Measurements from ENCODE around the gene FAM135A. TPM values are rescaled to one million over a fixed set of nuclear protein-coding genes. Genes with fewer than 3 reads are reported as not detected.

Gene FAM135A
- total RNA-seq, 4 donors from 2014 or later, result 52.2 to 119 (median 66.1) TPM

DNA sequence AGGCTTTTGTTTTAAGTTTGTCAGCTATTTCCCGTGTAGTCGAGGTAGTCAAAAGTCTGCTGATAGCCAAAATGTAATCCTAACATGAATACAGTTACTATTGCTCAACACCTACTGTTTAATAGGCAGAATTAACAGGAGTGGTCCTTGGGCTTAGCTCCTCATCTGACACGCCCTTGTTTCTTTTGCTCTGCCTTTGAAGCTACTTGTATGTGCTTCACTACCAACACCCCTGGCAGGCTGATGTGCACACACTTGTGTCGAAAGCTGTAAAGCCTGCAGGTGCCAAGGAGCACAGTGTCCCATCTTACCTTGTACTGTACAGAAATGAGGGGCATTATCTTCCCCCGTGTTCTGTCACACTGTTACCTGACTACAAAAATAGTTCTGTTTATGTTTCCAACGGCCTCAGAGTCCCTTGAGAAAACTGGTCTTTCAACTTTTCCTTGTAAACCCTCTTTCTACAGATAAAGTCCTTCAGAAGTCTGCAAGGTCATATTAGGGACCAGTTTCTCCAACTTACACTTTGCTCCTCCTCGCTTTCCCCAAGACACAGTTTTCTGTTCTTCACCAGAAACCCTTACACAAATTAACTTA is 162.7 kb downstream of the FAM135A start:
- WGBS, result 49% methylated on average over 7 of the region's 7 CpGs
- H3K36me3 ChIP-seq, result peaks cover 9% of the 10 kb centered on the region
- TF ChIP-seq EP300 (IDR thresholded peaks at IDR 0.05), result no peak
- TF ChIP-seq POLR2AphosphoS5 (IDR thresholded peaks at IDR 0.05), result no peak
- TF ChIP-seq, protein P1, sequence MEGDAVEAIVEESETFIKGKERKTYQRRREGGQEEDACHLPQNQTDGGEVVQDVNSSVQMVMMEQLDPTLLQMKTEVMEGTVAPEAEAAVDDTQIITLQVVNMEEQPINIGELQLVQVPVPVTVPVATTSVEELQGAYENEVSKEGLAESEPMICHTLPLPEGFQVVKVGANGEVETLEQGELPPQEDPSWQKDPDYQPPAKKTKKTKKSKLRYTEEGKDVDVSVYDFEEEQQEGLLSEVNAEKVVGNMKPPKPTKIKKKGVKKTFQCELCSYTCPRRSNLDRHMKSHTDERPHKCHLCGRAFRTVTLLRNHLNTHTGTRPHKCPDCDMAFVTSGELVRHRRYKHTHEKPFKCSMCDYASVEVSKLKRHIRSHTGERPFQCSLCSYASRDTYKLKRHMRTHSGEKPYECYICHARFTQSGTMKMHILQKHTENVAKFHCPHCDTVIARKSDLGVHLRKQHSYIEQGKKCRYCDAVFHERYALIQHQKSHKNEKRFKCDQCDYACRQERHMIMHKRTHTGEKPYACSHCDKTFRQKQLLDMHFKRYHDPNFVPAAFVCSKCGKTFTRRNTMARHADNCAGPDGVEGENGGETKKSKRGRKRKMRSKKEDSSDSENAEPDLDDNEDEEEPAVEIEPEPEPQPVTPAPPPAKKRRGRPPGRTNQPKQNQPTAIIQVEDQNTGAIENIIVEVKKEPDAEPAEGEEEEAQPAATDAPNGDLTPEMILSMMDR (IDR thresholded peaks at IDR 0.05), result no peak
- no peak for TF ChIP-seq POLR2A (IDR thresholded peaks at IDR 0.05)
- H3K27ac ChIP-seq, result no peak overlapping the region
- H3K4me1 ChIP-seq, result peaks cover 6% of the 10 kb centered on the region
- DNase-seq (ENCODE audit: low spot score in 2 of 2), result no peak
- H3K4me3 ChIP-seq, result no peak overlapping the region
- H3K9me3 ChIP-seq, result no peaks in the 10 kb centered on the region
- H3K27me3 ChIP-seq, result no peaks in the 10 kb centered on the region

DNA sequence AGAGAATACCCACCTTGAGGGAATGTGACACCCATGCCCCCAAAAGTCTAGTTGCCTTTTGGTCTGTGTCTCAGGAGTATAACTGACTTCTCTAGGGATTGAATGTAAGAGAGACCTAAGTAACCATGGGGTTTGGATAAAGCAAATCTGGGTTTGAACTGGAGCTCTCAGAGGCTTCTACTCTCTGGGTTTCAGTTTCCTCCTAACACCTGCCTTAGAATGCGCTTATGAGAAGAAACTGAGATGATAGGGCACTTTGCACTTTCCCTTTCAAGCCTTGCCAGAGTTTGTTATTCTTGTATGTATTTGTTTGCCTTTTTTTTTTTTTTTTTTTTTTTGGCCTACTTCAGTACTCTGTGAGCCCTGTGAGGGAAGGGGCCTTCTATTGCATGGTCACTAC is 172.8 kb downstream of the FAM135A start:
- Histone ChIP-seq H3K9me3 (no peaks in the 10 kb centered on the region), H3K4me1 (no peaks in the 10 kb centered on the region), H3K27ac (no peak overlapping the region), H3K4me3 (no peak overlapping the region), H3K36me3 (peaks cover 47% of the 10 kb centered on the region), H3K27me3 (no peaks in the 10 kb centered on the region)
- no peak for DNase-seq (ENCODE audit: low spot score in 2 of 2)
- no peak for TF ChIP-seq EP300 (IDR thresholded peaks at IDR 0.05)
- no peak for TF ChIP-seq POLR2AphosphoS5 (IDR thresholded peaks at IDR 0.05)
- no peak for TF ChIP-seq POLR2A (IDR thresholded peaks at IDR 0.05)
- TF ChIP-seq, protein P1 (IDR thresholded peaks at IDR 0.05), result no peak
- 100% methylated on average over 1 of the region's 1 CpG for WGBS

DNA sequence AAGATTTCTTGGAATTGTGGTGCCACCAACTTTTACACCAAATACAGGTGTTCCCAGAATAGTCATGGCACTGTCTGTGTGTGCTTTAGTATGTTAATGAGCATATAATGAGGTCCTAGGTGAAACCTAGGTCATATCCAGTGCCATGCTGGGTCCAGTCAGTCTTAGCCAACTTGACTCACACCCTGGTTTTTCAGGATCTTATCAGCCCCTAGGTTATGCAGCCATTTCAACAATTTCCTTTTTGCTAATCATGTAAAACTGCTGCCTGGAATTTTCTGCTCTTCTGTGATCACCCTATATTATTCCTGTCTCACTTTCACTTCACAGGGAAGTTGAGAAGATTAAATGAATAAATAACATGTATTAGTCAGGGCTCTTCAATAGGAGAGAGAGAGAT is 177.1 kb downstream of the FAM135A start:
- H3K27me3 ChIP-seq, result no peaks in the 10 kb centered on the region
- H3K36me3 ChIP-seq, result peaks cover 6% of the 10 kb centered on the region
- H3K9me3 ChIP-seq, result no peaks in the 10 kb centered on the region
- H3K4me1 ChIP-seq, result no peaks in the 10 kb centered on the region
- TF ChIP-seq POLR2A (IDR thresholded peaks at IDR 0.05) (no peak), EP300 (IDR thresholded peaks at IDR 0.05) (no peak), POLR2AphosphoS5 (IDR thresholded peaks at IDR 0.05) (no peak)
- TF ChIP-seq, protein P1 (IDR thresholded peaks at IDR 0.05), result no peak
- H3K27ac ChIP-seq, result no peak overlapping the region
- DNase-seq (ENCODE audit: low spot score in 2 of 2), result no peak
- H3K4me3 ChIP-seq, result no peak overlapping the region

DNA sequence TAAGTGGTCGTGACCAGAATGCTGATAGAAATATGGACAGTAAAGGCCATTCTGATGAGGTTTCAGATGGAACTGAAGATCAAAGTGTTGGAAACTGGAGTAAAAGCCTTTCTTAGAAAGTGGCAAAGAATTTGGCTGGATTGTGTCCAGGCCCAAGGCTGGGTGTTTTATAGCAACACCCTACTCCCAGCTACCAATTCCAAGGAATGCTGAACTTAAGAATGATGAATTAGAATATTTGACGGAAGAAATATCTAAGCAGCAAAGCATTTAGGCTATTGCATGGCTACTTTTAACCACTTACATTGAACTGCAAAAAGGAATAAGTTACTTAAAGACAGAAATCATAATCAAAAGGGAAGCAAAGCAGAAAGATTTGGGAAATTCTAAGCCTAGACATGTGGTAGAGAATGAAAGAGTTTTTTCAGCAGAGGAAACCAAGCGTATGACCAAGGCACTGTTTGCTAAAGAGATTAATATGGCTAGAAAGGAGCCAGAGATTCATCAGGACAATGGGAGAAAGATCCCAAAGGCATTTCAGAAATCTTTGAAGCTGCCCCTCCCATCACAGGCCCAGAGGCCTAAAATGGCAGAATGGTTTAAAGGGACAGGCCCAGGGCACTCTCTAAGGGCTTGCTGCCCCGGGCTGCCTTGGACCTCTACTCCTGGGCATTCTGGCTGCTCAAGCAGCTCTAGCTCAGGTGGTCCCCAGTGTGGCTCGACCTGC is 179.2 kb downstream of the FAM135A start:
- no peak overlapping the region for H3K4me3 ChIP-seq
- no peaks in the 10 kb centered on the region for H3K9me3 ChIP-seq
- WGBS, result 80% methylated on average over 4 of the region's 5 CpGs
- no peaks in the 10 kb centered on the region for H3K4me1 ChIP-seq
- no peaks in the 10 kb centered on the region for H3K36me3 ChIP-seq
- no peaks in the 10 kb centered on the region for H3K27me3 ChIP-seq
- no peak overlapping the region for H3K27ac ChIP-seq
- TF ChIP-seq POLR2AphosphoS5 (IDR thresholded peaks at IDR 0.05) (no peak), EP300 (IDR thresholded peaks at IDR 0.05) (no peak)
- TF ChIP-seq, protein P1 (IDR thresholded peaks at IDR 0.05), result no peak
- DNase-seq (ENCODE audit: low spot score in 2 of 2), result no peak

DNA sequence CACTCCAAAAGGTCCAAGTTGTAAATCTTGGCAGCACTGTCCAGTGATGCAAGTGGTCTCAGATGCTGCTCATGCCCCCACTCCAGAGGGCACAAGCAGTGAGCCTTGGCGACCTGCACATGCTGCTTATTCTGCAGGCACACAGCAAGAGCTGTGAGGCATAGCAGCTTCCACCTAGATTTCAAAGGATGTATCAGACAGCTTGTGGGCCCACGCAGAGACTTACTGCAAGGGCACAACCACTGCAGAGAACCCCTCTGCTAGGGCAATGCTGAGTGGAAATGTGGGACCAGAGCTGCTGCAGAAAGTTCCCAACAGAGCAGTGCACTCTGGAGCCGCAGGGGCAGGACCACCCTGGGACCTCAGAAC is 179.8 kb downstream of the FAM135A start:
- no peak overlapping the region for H3K27ac ChIP-seq
- WGBS, result 89% methylated on average over 3 of the region's 3 CpGs
- H3K4me1 ChIP-seq, result no peaks in the 10 kb centered on the region
- H3K36me3 ChIP-seq, result no peaks in the 10 kb centered on the region
- no peak overlapping the region for H3K4me3 ChIP-seq
- DNase-seq (ENCODE audit: low spot score in 2 of 2), result no peak
- no peaks in the 10 kb centered on the region for H3K27me3 ChIP-seq
- H3K9me3 ChIP-seq, result no peaks in the 10 kb centered on the region
- TF ChIP-seq, protein P1 (IDR thresholded peaks at IDR 0.05), result no peak
- TF ChIP-seq EP300 (IDR thresholded peaks at IDR 0.05) (no peak), POLR2AphosphoS5 (IDR thresholded peaks at IDR 0.05) (no peak), POLR2A (IDR thresholded peaks at IDR 0.05) (no peak)

Data from suprapubic skin (tissue), 4 donors.